Activated naive CD4-positive, alpha-beta T cell treated with anti-CD3 and anti-CD28 coated beads, Interleukin-2, amount 10 ng/mL, durations not matched to agents 5 hours and 36 hours (primary cell): ENCODE data around the gene SYT3. TPM values are rescaled to one million over a fixed set of nuclear protein-coding genes. Genes with fewer than 3 reads are reported as not detected.

Experiments
- total RNA-seq, 2 experiments: library from RNA; stranded (reverse); gene quantifications; one replicate each; pipeline ENCODE4 v1.2.3, GENCODE V29; 2021

The SYT3 gene
- not detected for total RNA-seq

GRCh38 chr19:50639121-50640112 lies at the start of gene SYT3:
TSS of gene SYT3 (minus strand) at chr19:50639881. CDS start at chr19:50637411, 2,470 bp downstream.

GRCh38 chr19:50649433-50650391 lies 10.0 kb upstream of the SYT3 start, which contains the start of gene C19orf81:
TSS of gene C19orf81 (plus strand) at chr19:50649445. CDS start at chr19:50649445, 0 bp downstream.

Other genes starting within 250 kb of the SYT3 start
- under 1 TPM; 0.53 to 0.73 TPM for gene SPIB, start 220.9 kb downstream of the SYT3 start, total RNA-seq
- gene MYBPC2, start 207.0 kb downstream of the SYT3 start, total RNA-seq: under 1 TPM; 0.12 to 0.66 TPM
- gene EMC10, start 163.4 kb downstream of the SYT3 start, total RNA-seq: 10 to 100 TPM; 65.7 to 66.9 TPM
- gene GARIN5A, start 163.0 kb downstream of the SYT3 start, total RNA-seq: under 1 TPM in 1 of 2 experiments, not detected in 1; 0.15 TPM
- gene JOSD2, start 128.7 kb downstream of the SYT3 start, total RNA-seq: 10 to 100 TPM; 39.2 to 42.9 TPM
- gene ASPDH, start 126.0 kb downstream of the SYT3 start, total RNA-seq: not detected
- not detected for gene LRRC4B, start 71.4 kb downstream of the SYT3 start, total RNA-seq
- not detected for gene C19orf81, start 9.6 kb upstream of the SYT3 start, total RNA-seq
- not detected for gene SHANK1, start 79.9 kb upstream of the SYT3 start, total RNA-seq
- gene CLEC11A, start 83.5 kb upstream of the SYT3 start, total RNA-seq: under 1 TPM; 0.75 to 0.98 TPM
- gene GPR32, start 130.6 kb upstream of the SYT3 start, total RNA-seq: not detected
- not detected for gene ACP4, start 150.5 kb upstream of the SYT3 start, total RNA-seq
- gene KLK1, start 183.9 kb upstream of the SYT3 start, total RNA-seq: under 1 TPM; 0.79 to 0.86 TPM
- gene KLK15, start 193.7 kb upstream of the SYT3 start, total RNA-seq: not detected
- not detected for gene KLK3, start 215.0 kb upstream of the SYT3 start, total RNA-seq
- gene KLK2, start 233.6 kb upstream of the SYT3 start, total RNA-seq: not detected